Bronchial epithelial cell (primary cell): ENCODE results near the gene ZNF281. TPM values are rescaled to one million over a fixed set of nuclear protein-coding genes. Genes with fewer than 3 reads are reported as not detected.

Experiments used
- DNase-seq: peaks from one replicate; pipeline ENCODE4 v3.0.0-alpha.2; 2010; ENCODE audit warnings: low read depth
- FAIRE-seq: peaks from 2 replicates; lab custom pipeline; 2011; peaks lifted over from hg19 to GRCh38; lab: Jason Lieb, UNC
- H3K27me3 ChIP-seq: 2 replicates; pipeline ENCODE4 v1.5.1; 2011; ENCODE audit warnings: low read length; ENCODE audit not compliant: control insufficient read depth, insufficient read depth
- H3K36me3 ChIP-seq: 2 replicates; pipeline ENCODE4 v1.5.1; 2011; ENCODE audit warnings: low read length; ENCODE audit not compliant: control insufficient read depth, insufficient read depth
- H3K4me3 ChIP-seq: 2 replicates; pipeline ENCODE4 v1.5.1; 2011; ENCODE audit warnings: mild to moderate bottlenecking, low read depth, low read length, control low read depth
- CTCF ChIP-seq: IDR thresholded peaks from 2 replicates; pipeline ENCODE4 v1.5.1; 2011; ENCODE audit warnings: mild to moderate bottlenecking, moderate library complexity, low read length, control low read depth, inconsistent platforms; ENCODE audit not compliant: insufficient read depth, severe bottlenecking
- total RNA-seq: library from RNA; depleted of rRNA; stranded (reverse); fragments of >200 nt; gene quantifications from 2 replicates; pipeline ENCODE4 v1.2.1, GENCODE V29; 2014

ZNF281 gene
- total RNA-seq, 1 donor from 2014 or later: 18.4 TPM

GRCh38 chr1:200452850-200453552 is 43.2 kb upstream of the ZNF281 start:
- no peaks in the 10 kb centered on the region for H3K36me3 ChIP-seq
- no peak for DNase-seq
- H3K4me3 ChIP-seq: no peak overlapping the region
- H3K27me3 ChIP-seq: no peaks in the 10 kb centered on the region
- TF ChIP-seq CTCF: no peak
- FAIRE-seq: no peak

- H3K4me3 ChIP-seq: no peak overlapping the region
- no peak for TF ChIP-seq CTCF
- FAIRE-seq: no peak
- no peaks in the 10 kb centered on the region for H3K27me3 ChIP-seq
- H3K36me3 ChIP-seq: no peaks in the 10 kb centered on the region
- DNase-seq: no peak
These were observed 38.4 kb upstream of the ZNF281 start for GRCh38 chr1:200448034-200448762.

- no peak for FAIRE-seq
- Histone ChIP-seq H3K4me3 (no peak overlapping the region), H3K27me3 (no peaks in the 10 kb centered on the region), H3K36me3 (no peaks in the 10 kb centered on the region)
- DNase-seq: peak; percentile 68
- no peak for TF ChIP-seq CTCF
These were observed 35.4 kb upstream of the ZNF281 start for GRCh38 chr1:200445213-200445612.

GRCh38 chr1:200444478-200444877 is 34.6 kb upstream of the ZNF281 start:
- no peak for TF ChIP-seq CTCF
- H3K4me3 ChIP-seq: no peak overlapping the region
- no peak for DNase-seq
- FAIRE-seq: no peak
- H3K27me3 ChIP-seq: no peaks in the 10 kb centered on the region
- H3K36me3 ChIP-seq: no peaks in the 10 kb centered on the region

- H3K4me3 ChIP-seq: no peak overlapping the region
- DNase-seq: no peak
- FAIRE-seq: no peak
- H3K27me3 ChIP-seq: no peaks in the 10 kb centered on the region
- TF ChIP-seq CTCF: no peak
- no peaks in the 10 kb centered on the region for H3K36me3 ChIP-seq
These were observed 34.0 kb upstream of the ZNF281 start for GRCh38 chr1:200443860-200444259.
